ENCODE measurements around the gene ERC2.

Gene ERC2

GRCh38 chr3:55723653-55724406 is 744.4 kb downstream of the ERC2 start:
- no peak for DNase-seq

- peak; percentile 1 for DNase-seq
Measured at GRCh38 chr3:55721716-55722484, 746.4 kb downstream of the ERC2 start.

GRCh38 chr3:55720614-55721013 is 747.7 kb downstream of the ERC2 start:
- DNase-seq, result no peak

GRCh38 chr3:55719508-55719907 is 748.8 kb downstream of the ERC2 start:
- no peak for DNase-seq

GRCh38 chr3:55719006-55719405 is 749.3 kb downstream of the ERC2 start:
- DNase-seq, result no peak

- DNase-seq, result no peak
Measured at GRCh38 chr3:55718521-55718921, 749.7 kb downstream of the ERC2 start.

- DNase-seq, result no peak
Measured at GRCh38 chr3:55718074-55718473, 750.2 kb downstream of the ERC2 start.

- no peak for DNase-seq
Measured at GRCh38 chr3:55717481-55717880, 750.8 kb downstream of the ERC2 start.

- no peak for DNase-seq
Measured at GRCh38 chr3:55716611-55717225, 751.5 kb downstream of the ERC2 start.

- no peak for DNase-seq
Measured at GRCh38 chr3:55716044-55716443, 752.2 kb downstream of the ERC2 start.

GRCh38 chr3:55714057-55714456 is 754.2 kb downstream of the ERC2 start:
- no peak for DNase-seq

- no peak for DNase-seq
Measured at GRCh38 chr3:55711646-55712045, 756.6 kb downstream of the ERC2 start.

GRCh38 chr3:55709411-55710012 is 758.8 kb downstream of the ERC2 start:
- DNase-seq, result no peak

- DNase-seq, result no peak
Measured at GRCh38 chr3:55708921-55709320, 759.3 kb downstream of the ERC2 start.

- no peak for DNase-seq
Measured at GRCh38 chr3:55708242-55708641, 760.0 kb downstream of the ERC2 start.

GRCh38 chr3:55704521-55704920 is 763.7 kb downstream of the ERC2 start:
- DNase-seq, result no peak

GRCh38 chr3:55702822-55703221 is 765.4 kb downstream of the ERC2 start:
- no peak for DNase-seq

GRCh38 chr3:55701997-55702396 is 766.3 kb downstream of the ERC2 start:
- DNase-seq, result no peak

- no peak for DNase-seq
Measured at GRCh38 chr3:55698831-55699230, 769.4 kb downstream of the ERC2 start.

- DNase-seq, result no peak
Measured at GRCh38 chr3:55697177-55697865, 770.9 kb downstream of the ERC2 start.

- DNase-seq, result no peak
Measured at GRCh38 chr3:55692957-55693558, 775.2 kb downstream of the ERC2 start.

- no peak for DNase-seq
Measured at GRCh38 chr3:55692295-55692956, 775.8 kb downstream of the ERC2 start.
